Endothelial cell (in vitro differentiated cells): Measurements from ENCODE around the gene CCNJL. TPM values are rescaled to one million over a fixed set of nuclear protein-coding genes. Genes with fewer than 3 reads are reported as not detected.

Source experiments
- DNase-seq: peaks from one replicate; pipeline ENCODE4 v3.0.0; 2021; ENCODE audit warnings: low spot score
- H3K27ac Mint-ChIP-seq: one replicate; pipeline ENCODE4 v1.8.0; 2021; ENCODE audit warnings: mixed read lengths, inconsistent platforms; ENCODE audit not compliant: unreplicated experiment
- H3K27me3 Mint-ChIP-seq: one replicate; pipeline ENCODE4 v1.8.0; 2021; ENCODE audit warnings: mild to moderate bottlenecking, moderate library complexity, mixed read lengths, inconsistent platforms; ENCODE audit not compliant: unreplicated experiment
- H3K36me3 Mint-ChIP-seq: one replicate; pipeline ENCODE4 v1.8.0; 2021; ENCODE audit warnings: mild to moderate bottlenecking, low read depth, mixed read lengths, inconsistent platforms; ENCODE audit not compliant: unreplicated experiment
- H3K4me1 Mint-ChIP-seq: one replicate; pipeline ENCODE4 v1.8.0; 2021; ENCODE audit warnings: mild to moderate bottlenecking, mixed read lengths, inconsistent platforms; ENCODE audit not compliant: unreplicated experiment
- H3K4me3 Mint-ChIP-seq: one replicate; pipeline ENCODE4 v1.8.0; 2021; ENCODE audit warnings: mild to moderate bottlenecking, mixed read lengths, inconsistent platforms; ENCODE audit not compliant: unreplicated experiment
- H3K9me3 Mint-ChIP-seq: one replicate; pipeline ENCODE4 v1.8.0; 2021; ENCODE audit warnings: mixed read lengths, inconsistent platforms; ENCODE audit not compliant: unreplicated experiment
- CTCF ChIP-seq: fragments of 200-600 bp; sonication (generic); IDR thresholded peaks from one replicate; pipeline ENCODE4 v1.5.0; 2021; ENCODE audit warnings: antibody characterized with exemption; ENCODE audit not compliant: unreplicated experiment
- total RNA-seq: library from RNA; stranded (reverse); fragmentation: NEBNext Ultra II Directional; extraction: Animal tissue kit (Norgen Biotek cat#: 25700); gene quantifications from one replicate; pipeline ENCODE4 v1.2.1, GENCODE V29; 2021; ENCODE audit not compliant: unreplicated experiment

The CCNJL gene
- total RNA-seq, 1 donor from 2014 or later, result 65.0 TPM

- Mint-ChIP-seq H3K36me3 (no peaks in the 10 kb centered on the region), H3K9me3 (no peaks in the 10 kb centered on the region), H3K4me3 (no peak overlapping the region), H3K27ac (peak overlapping the region; percentile 5), H3K4me1 (peaks cover 1% of the 10 kb centered on the region), H3K27me3 (peaks cover 10% of the 10 kb centered on the region)
- DNase-seq, result no peak
- TF ChIP-seq CTCF, result no peak
Measured at GRCh38 chr5:160353379-160353778, 41.0 kb upstream of the CCNJL start.

GRCh38 chr5:160352308-160352707, 39.9 kb upstream of the CCNJL start:
- Mint-ChIP-seq H3K27me3 (peaks cover 8% of the 10 kb centered on the region), H3K36me3 (no peaks in the 10 kb centered on the region), H3K4me1 (peaks cover 4% of the 10 kb centered on the region), H3K4me3 (no peak overlapping the region), H3K27ac (no peak overlapping the region), H3K9me3 (no peaks in the 10 kb centered on the region)
- no peak for DNase-seq
- no peak for TF ChIP-seq CTCF

GRCh38 chr5:160349935-160350303, 37.6 kb upstream of the CCNJL start:
- H3K27me3 Mint-ChIP-seq, result peaks cover 2% of the 10 kb centered on the region
- no peak overlapping the region for H3K4me3 Mint-ChIP-seq
- no peak for TF ChIP-seq CTCF
- H3K36me3 Mint-ChIP-seq, result no peaks in the 10 kb centered on the region
- H3K4me1 Mint-ChIP-seq, result peaks cover 4% of the 10 kb centered on the region
- DNase-seq, result no peak
- no peaks in the 10 kb centered on the region for H3K9me3 Mint-ChIP-seq
- no peak overlapping the region for H3K27ac Mint-ChIP-seq

DNA sequence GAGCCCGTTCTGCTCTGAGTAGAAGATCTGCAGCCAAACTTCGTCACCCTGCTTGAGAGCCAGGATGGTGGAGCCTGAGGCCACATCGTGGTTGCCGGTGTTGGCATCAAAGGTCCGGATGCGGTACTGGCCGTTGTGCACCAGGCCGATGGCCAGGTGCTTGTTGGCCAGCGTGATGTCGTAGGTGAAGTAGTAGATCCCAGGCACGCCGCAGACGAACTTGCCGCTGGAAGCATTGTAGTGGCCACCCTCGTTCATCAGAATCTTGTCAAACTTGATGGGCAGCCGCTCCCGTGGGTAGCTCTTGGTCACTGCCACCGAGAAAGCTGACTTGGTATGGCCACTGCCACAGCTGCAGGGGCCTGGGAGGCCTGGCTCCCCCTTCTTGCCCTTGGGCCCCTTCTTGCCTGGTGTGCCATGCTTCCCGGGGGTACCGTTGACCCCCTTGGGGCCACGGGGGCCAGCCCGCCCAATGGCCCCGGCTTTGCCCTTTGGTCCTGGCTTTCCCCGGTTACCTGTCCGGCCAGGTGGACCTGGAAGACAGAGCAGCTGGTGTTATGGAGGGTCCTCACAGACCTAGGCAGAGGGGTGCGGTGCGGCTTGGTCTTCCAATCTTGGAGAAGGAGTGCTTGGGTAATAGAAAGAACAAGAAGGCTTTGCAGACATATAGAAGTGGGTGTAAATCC, 37.0 kb upstream of the CCNJL start:
- no peaks in the 10 kb centered on the region for H3K36me3 Mint-ChIP-seq
- no peak for DNase-seq
- peaks cover 4% of the 10 kb centered on the region for H3K4me1 Mint-ChIP-seq
- H3K9me3 Mint-ChIP-seq, result no peaks in the 10 kb centered on the region
- no peak overlapping the region for H3K27ac Mint-ChIP-seq
- H3K4me3 Mint-ChIP-seq, result no peak overlapping the region
- TF ChIP-seq CTCF, result no peak
- H3K27me3 Mint-ChIP-seq, result peaks cover 2% of the 10 kb centered on the region

DNA sequence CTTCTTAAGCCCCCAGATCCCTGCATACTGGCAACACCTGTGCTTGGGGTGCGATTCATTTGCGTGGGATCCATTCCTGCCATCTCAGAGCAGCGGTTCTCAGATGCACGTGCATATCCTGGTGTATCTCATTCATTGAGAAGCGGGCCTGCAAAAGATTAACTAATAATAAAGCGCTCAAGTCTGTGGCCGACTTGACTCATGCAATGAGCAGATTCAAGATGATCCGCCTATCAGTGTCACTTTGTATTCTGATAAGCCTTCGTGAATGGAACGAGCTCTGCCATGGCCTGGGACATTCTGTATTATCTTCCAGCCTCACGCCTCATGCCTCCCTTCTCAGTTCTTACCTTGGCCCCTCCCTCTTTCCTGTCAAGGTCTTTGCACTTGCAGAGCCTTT, 35.7 kb upstream of the CCNJL start:
- Mint-ChIP-seq H3K4me3 (no peak overlapping the region), H3K36me3 (no peaks in the 10 kb centered on the region), H3K27ac (no peak overlapping the region), H3K4me1 (peaks cover 12% of the 10 kb centered on the region), H3K9me3 (no peaks in the 10 kb centered on the region), H3K27me3 (peaks cover 2% of the 10 kb centered on the region)
- no peak for TF ChIP-seq CTCF
- DNase-seq, result no peak
